Epithelial cell of esophagus (primary cell): ENCODE data around the gene RTP5.
"Not testable (repeated sequence)": the region's sequence is repeated elsewhere in the genome, so short reads cannot be mapped to it uniquely, and the experiment has no call there.

ENCODE experiments used
- DNase-seq: peaks from one replicate; pipeline ENCODE4 v3.0.0; 2010; ENCODE audit warnings: low read depth
- H3K4me3 ChIP-seq: 2 replicates; pipeline ENCODE4 v1.5.1; 2011; ENCODE audit warnings: mild to moderate bottlenecking, low read length, control low read depth
- CTCF ChIP-seq: IDR thresholded peaks from 2 replicates; pipeline ENCODE4 v1.5.1; 2011; ENCODE audit warnings: low read depth, mild to moderate bottlenecking, low read length, control low read depth, inconsistent platforms; ENCODE audit not compliant: insufficient read depth; ENCODE audit errors: missing control alignments

RTP5 gene

GRCh38 chr2:241869087-241869961, at the start of gene RTP5:
Gene RTP5, plus strand, starts transcription at chr2:241869729. Its CDS starts 28 bp downstream, at chr2:241869757.
- no peak for DNase-seq
- no peak for TF ChIP-seq CTCF
- no peak within 1 kb of the TSS for H3K4me3 ChIP-seq

GRCh38 chr2:241819947-241820624, 49.4 kb upstream of the RTP5 start:
- not testable (repeated sequence) for H3K4me3 ChIP-seq, DNase-seq

GRCh38 chr2:241820625-241821384, 48.7 kb upstream of the RTP5 start:
- DNase-seq = no peak
- no peak for TF ChIP-seq CTCF

GRCh38 chr2:241821460-241822263, 47.9 kb upstream of the RTP5 start:
- no peak overlapping the region for H3K4me3 ChIP-seq
- no peak for DNase-seq
- TF ChIP-seq CTCF = no peak

More at GRCh38 chr2:241820625-241821384, 48.7 kb upstream of the RTP5 start:
- no peak overlapping the region for H3K4me3 ChIP-seq

GRCh38 chr2:241822264-241822623, 47.3 kb upstream of the RTP5 start:
- DNase-seq = no peak
- TF ChIP-seq CTCF = no peak
- H3K4me3 ChIP-seq = no peak overlapping the region

- H3K4me3 ChIP-seq, DNase-seq: not testable (repeated sequence)
Measured at GRCh38 chr2:241823531-241824437, 45.7 kb upstream of the RTP5 start.

GRCh38 chr2:241827394-241827793, 42.1 kb upstream of the RTP5 start:
- no peak for TF ChIP-seq CTCF
- no peak overlapping the region for H3K4me3 ChIP-seq
- no peak for DNase-seq
